HEK293 (cell line): ENCODE measurements around the gene IRF3.
A peak's percentile ranks its signal among the peaks of the same experiment; 100 is the strongest.

Source experiments
- BCL11A ChIP-seq: fragments of 450-650 bp; formaldehyde crosslinking; IDR thresholded peaks from 2 replicates; pipeline ENCODE4 v1.5.1; 2016; ENCODE audit warnings: low read depth, missing biosample characterization, missing genetic modification characterization
- GLIS1 ChIP-seq: fragments of 450-650 bp; formaldehyde crosslinking; IDR thresholded peaks from 2 replicates; pipeline ENCODE4 v1.5.1; 2016; ENCODE audit warnings: missing biosample characterization, missing genetic modification characterization
- MEIS1 ChIP-seq: sonication (generic); formaldehyde crosslinking; IDR thresholded peaks from 2 replicates; pipeline ENCODE4 v1.8.1; 2022; ENCODE audit warnings: missing genetic modification reagents, mild to moderate bottlenecking, borderline replicate concordance
- MZF1 ChIP-seq: fragments of 450-650 bp; formaldehyde crosslinking; IDR thresholded peaks from 2 replicates; pipeline ENCODE4 v1.5.1; 2017; ENCODE audit warnings: missing biosample characterization, missing genetic modification characterization, borderline replicate concordance
- PRDM10 ChIP-seq: fragments of 450-650 bp; formaldehyde crosslinking; IDR thresholded peaks from 2 replicates; pipeline ENCODE4 v1.5.1; 2016; ENCODE audit warnings: missing biosample characterization, missing genetic modification characterization
- TRIM28 ChIP-seq: IDR thresholded peaks from 2 replicates; pipeline ENCODE4 v1.6.1; 2011; ENCODE audit warnings: low read length, control low read depth, borderline replicate concordance
- ZNF138 ChIP-seq: fragments of 450-650 bp; formaldehyde crosslinking; IDR thresholded peaks from 2 replicates; pipeline ENCODE4 v1.5.1; 2016; ENCODE audit warnings: missing biosample characterization, missing genetic modification characterization, borderline replicate concordance
- ZNF354C ChIP-seq: fragments of 450-650 bp; formaldehyde crosslinking; IDR thresholded peaks from 2 replicates; pipeline ENCODE4 v1.5.1; 2016; ENCODE audit warnings: missing biosample characterization, missing genetic modification characterization, low read depth, borderline replicate concordance
- ZNF707 ChIP-seq: fragments of 450-650 bp; formaldehyde crosslinking; IDR thresholded peaks from 2 replicates; pipeline ENCODE4 v1.5.1; 2016; ENCODE audit warnings: missing biosample characterization, missing genetic modification characterization
- TF ChIP-seq, protein P1 (sequence below): fragments of 450-650 bp; formaldehyde crosslinking; IDR thresholded peaks from 2 replicates; pipeline ENCODE4 v1.5.1; 2017; ENCODE audit warnings: missing biosample characterization, missing genetic modification characterization
- TF ChIP-seq, protein P2 (sequence below): fragments of 450-650 bp; formaldehyde crosslinking; IDR thresholded peaks from 2 replicates; pipeline ENCODE4 v1.5.1; 2016; ENCODE audit warnings: missing biosample characterization, missing genetic modification characterization
- TF ChIP-seq, protein P3 (sequence below): fragments of 450-650 bp; formaldehyde crosslinking; IDR thresholded peaks from 2 replicates; pipeline ENCODE4 v1.5.0; 2017; ENCODE audit warnings: missing biosample characterization, missing genetic modification characterization, borderline replicate concordance
- TF ChIP-seq, protein P4 (sequence below): fragments of 450-650 bp; formaldehyde crosslinking; IDR thresholded peaks from 2 replicates; pipeline ENCODE4 v1.5.1; 2016; ENCODE audit warnings: missing biosample characterization, missing genetic modification characterization

Gene IRF3

GRCh38 chr19:49640113-49640898 is 25.4 kb downstream of the IRF3 start, which contains the start of gene RRAS (continued):
- TF ChIP-seq MEIS1 (no peak), PRDM10 (tag by site-specific recombination) (peak; percentile 63), TRIM28 (no peak), BCL11A (tag by site-specific recombination) (peak; percentile 94), ZNF138 (tag by site-specific recombination) (no peak), ZNF354C (no peak), GLIS1 (tag by site-specific recombination) (peak; percentile 63), MZF1 (tag by site-specific recombination) (no peak), ZNF707 (tag by site-specific recombination) (no peak)
- TF ChIP-seq, protein P1, sequence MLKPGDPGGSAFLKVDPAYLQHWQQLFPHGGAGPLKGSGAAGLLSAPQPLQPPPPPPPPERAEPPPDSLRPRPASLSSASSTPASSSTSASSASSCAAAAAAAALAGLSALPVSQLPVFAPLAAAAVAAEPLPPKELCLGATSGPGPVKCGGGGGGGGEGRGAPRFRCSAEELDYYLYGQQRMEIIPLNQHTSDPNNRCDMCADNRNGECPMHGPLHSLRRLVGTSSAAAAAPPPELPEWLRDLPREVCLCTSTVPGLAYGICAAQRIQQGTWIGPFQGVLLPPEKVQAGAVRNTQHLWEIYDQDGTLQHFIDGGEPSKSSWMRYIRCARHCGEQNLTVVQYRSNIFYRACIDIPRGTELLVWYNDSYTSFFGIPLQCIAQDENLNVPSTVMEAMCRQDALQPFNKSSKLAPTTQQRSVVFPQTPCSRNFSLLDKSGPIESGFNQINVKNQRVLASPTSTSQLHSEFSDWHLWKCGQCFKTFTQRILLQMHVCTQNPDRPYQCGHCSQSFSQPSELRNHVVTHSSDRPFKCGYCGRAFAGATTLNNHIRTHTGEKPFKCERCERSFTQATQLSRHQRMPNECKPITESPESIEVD (tag by site-specific recombination), result no peak
- TF ChIP-seq, protein P2, sequence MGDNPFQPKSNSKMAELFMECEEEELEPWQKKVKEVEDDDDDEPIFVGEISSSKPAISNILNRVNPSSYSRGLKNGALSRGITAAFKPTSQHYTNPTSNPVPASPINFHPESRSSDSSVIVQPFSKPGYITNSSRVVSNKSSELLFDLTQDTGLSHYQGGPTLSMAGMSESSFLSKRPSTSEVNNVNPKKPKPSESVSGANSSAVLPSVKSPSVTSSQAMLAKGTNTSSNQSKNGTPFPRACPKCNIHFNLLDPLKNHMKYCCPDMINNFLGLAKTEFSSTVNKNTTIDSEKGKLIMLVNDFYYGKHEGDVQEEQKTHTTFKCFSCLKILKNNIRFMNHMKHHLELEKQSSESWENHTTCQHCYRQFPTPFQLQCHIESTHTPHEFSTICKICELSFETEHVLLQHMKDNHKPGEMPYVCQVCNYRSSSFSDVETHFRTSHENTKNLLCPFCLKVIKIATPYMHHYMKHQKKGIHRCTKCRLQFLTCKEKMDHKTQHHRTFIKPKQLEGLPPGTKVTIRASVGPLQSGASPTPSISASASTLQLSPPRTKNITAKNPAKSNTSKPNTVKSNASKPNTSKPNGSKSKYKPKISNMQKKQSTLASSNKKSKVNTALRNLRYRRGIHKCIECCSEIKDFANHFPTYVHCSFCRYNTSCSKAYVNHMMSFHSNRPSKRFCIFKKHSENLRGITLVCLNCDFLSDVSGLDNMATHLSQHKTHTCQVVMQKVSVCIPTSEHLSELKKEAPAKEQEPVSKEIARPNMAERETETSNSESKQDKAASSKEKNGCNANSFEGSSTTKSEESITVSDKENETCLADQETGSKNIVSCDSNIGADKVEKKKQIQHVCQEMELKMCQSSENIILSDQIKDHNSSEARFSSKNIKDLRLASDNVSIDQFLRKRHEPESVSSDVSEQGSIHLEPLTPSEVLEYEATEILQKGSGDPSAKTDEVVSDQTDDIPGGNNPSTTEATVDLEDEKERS (tag by site-specific recombination), result no peak
- TF ChIP-seq, protein P3, sequence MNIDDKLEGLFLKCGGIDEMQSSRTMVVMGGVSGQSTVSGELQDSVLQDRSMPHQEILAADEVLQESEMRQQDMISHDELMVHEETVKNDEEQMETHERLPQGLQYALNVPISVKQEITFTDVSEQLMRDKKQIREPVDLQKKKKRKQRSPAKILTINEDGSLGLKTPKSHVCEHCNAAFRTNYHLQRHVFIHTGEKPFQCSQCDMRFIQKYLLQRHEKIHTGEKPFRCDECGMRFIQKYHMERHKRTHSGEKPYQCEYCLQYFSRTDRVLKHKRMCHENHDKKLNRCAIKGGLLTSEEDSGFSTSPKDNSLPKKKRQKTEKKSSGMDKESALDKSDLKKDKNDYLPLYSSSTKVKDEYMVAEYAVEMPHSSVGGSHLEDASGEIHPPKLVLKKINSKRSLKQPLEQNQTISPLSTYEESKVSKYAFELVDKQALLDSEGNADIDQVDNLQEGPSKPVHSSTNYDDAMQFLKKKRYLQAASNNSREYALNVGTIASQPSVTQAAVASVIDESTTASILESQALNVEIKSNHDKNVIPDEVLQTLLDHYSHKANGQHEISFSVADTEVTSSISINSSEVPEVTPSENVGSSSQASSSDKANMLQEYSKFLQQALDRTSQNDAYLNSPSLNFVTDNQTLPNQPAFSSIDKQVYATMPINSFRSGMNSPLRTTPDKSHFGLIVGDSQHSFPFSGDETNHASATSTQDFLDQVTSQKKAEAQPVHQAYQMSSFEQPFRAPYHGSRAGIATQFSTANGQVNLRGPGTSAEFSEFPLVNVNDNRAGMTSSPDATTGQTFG (tag by site-specific recombination), result no peak
- TF ChIP-seq, protein P4, sequence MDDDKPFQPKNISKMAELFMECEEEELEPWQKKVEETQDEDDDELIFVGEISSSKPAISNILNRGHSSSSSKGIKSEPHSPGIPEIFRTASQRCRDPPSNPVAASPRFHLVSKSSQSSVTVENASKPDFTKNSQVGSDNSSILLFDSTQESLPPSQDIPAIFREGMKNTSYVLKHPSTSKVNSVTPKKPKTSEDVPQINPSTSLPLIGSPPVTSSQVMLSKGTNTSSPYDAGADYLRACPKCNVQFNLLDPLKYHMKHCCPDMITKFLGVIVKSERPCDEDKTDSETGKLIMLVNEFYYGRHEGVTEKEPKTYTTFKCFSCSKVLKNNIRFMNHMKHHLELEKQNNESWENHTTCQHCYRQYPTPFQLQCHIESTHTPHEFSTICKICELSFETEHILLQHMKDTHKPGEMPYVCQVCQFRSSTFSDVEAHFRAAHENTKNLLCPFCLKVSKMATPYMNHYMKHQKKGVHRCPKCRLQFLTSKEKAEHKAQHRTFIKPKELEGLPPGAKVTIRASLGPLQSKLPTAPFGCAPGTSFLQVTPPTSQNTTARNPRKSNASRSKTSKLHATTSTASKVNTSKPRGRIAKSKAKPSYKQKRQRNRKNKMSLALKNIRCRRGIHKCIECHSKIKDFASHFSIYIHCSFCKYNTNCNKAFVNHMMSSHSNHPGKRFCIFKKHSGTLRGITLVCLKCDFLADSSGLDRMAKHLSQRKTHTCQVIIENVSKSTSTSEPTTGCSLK, result no peak
